ENCODE data around the gene PCGF2. TPM values are rescaled to one million over a fixed set of nuclear protein-coding genes. Genes with fewer than 3 reads are reported as not detected.

The PCGF2 gene
- total and polyA plus RNA-seq, 3 donors from 2014 or later, result 8.1 to 21.2 (median 20.9) TPM

DNA sequence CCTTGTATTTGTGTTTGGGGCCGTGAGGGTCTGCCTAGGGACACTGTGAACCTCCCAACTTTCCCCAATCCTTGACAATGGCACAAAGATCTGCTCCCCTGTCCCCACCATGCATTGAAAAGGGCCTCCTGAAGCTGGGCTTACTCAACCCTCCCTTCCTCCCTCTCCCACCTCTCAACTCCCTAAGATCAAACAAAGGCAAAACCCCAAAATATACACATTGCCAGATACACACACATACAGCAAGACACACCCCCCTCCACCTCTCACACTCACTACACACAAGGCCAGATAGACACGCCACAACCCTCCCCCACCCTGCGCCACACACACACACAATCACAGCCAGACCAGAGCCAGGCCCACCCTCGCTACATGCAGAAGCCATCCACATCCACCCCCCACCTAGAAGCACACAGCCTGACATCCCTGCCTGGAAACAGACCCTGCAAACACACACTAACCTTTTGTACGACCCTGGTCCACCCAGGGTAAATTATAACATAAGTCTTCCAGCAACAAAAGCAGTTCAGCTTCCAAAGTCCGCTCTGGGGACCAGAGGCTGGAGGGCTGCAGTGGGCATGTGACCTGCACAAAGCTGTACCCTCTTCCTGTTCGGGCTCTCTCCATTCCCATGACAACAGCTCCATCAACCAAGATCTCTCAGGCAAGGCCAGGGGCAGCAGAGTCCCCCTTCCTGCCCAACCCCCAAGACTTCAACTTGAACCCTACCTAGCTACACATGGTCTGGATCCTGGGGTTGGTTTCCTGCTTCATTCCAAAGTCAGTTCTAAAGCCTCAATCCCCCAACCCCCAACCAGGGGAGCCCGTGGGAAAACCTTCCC lies 1.9 kb downstream of the PCGF2 start:
- 42 to 44% methylated on average over 6 to 8 of the region's 8 CpGs for WGBS, 2 donors
- Histone ChIP-seq H3K4me3 (peak overlapping the region in 1 of 2 donors; percentile 92), H3K27me3 (no peaks in the 10 kb centered on the region), H3K27ac (peak overlapping the region in 1 of 2 donors; percentile 10), H3K4me1 (peaks cover 48% of the 10 kb centered on the region), H3K9me3 (no peaks in the 10 kb centered on the region), H3K36me3 (ENCODE audit: low read depth, missing control alignments) (no peaks in the 10 kb centered on the region)
- intact Hi-C loops (cut with DNase I; ENCODE audit: low total_unique reads), result no loop called here
- TF ChIP-seq, protein P1, sequence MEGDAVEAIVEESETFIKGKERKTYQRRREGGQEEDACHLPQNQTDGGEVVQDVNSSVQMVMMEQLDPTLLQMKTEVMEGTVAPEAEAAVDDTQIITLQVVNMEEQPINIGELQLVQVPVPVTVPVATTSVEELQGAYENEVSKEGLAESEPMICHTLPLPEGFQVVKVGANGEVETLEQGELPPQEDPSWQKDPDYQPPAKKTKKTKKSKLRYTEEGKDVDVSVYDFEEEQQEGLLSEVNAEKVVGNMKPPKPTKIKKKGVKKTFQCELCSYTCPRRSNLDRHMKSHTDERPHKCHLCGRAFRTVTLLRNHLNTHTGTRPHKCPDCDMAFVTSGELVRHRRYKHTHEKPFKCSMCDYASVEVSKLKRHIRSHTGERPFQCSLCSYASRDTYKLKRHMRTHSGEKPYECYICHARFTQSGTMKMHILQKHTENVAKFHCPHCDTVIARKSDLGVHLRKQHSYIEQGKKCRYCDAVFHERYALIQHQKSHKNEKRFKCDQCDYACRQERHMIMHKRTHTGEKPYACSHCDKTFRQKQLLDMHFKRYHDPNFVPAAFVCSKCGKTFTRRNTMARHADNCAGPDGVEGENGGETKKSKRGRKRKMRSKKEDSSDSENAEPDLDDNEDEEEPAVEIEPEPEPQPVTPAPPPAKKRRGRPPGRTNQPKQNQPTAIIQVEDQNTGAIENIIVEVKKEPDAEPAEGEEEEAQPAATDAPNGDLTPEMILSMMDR (IDR thresholded peaks at IDR 0.05), result no peak
- no peak for TF ChIP-seq POLR2A (IDR thresholded peaks at IDR 0.05)
- DNase-seq, result peak; percentile 49

DNA sequence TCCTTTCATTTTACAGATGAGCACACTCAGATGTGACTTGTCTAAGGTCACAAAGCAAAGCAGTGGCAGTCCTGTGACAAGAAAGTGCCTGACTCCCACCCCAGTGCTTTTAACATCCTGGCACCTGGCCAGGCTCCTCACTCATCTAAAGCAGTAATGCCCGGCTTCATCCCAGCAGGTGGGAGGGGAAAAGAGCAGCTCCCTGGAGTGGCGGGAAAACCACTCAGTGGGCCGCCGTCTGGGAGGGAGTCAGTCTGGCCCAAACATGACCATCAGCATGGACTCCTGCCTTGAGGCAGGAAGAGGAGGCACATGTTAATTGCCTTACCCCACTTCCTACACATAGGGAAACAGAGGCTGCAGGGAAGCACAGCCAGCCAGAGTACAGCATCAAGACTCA lies 2.6 kb downstream of the PCGF2 start:
- intact Hi-C loops (cut with DNase I; ENCODE audit: low total_unique reads), result no loop called here
- H3K4me3 ChIP-seq, result no peak overlapping the region
- no peaks in the 10 kb centered on the region for H3K27me3 ChIP-seq
- WGBS, 2 donors, result 42 to 60% methylated on average over 1 to 4 of the region's 4 CpGs
- no peaks in the 10 kb centered on the region for H3K9me3 ChIP-seq
- no peak for DNase-seq
- peaks cover 54% of the 10 kb centered on the region for H3K4me1 ChIP-seq
- H3K36me3 ChIP-seq (ENCODE audit: low read depth, missing control alignments), result no peaks in the 10 kb centered on the region
- H3K27ac ChIP-seq, result no peak overlapping the region
- TF ChIP-seq, protein P1 (IDR thresholded peaks at IDR 0.05), result no peak
- no peak for TF ChIP-seq POLR2A (IDR thresholded peaks at IDR 0.05)

DNA sequence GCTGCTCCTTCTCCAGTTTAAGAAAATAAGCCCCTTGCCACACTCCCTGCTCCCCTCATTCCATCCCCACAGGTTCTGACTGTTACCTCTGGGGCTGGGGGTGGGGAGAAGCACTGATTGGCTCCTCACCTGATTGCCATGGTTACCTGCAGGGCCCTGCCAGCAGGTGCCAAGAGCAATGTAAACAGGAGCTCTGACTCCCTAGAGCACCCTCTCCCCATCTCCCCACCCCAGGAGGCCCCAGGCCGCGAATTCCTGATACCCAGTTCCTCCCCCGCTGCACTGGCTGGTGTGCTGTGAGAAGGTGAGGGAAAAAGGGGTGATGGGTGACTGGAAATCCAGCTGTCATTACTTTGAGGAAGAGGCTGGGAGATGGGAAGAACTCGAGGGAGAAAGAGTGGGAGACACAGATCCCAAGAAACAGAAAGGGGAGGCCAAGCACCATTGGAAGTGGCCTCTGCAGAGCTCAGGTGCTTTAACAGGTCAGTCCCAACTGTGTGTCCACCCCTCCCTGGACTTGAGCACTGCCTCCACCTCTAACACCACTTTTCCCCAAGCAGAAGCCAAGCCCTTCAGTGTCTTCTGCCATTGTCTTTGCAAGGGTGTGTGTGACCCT lies 4.5 kb downstream of the PCGF2 start:
- no peak for DNase-seq
- Histone ChIP-seq H3K4me3 (no peak overlapping the region), H3K9me3 (no peaks in the 10 kb centered on the region), H3K36me3 (ENCODE audit: low read depth, missing control alignments) (no peaks in the 10 kb centered on the region), H3K27ac (no peak overlapping the region), H3K4me1 (peaks cover 46% of the 10 kb centered on the region), H3K27me3 (no peaks in the 10 kb centered on the region)
- 70 to 74% methylated on average over 4 of the region's 4 CpGs for WGBS, 2 donors
- TF ChIP-seq, protein P1 (IDR thresholded peaks at IDR 0.05), result no peak
- no peak for TF ChIP-seq POLR2A (IDR thresholded peaks at IDR 0.05)
- intact Hi-C loops (cut with DNase I; ENCODE audit: low total_unique reads), result no loop called here

DNA sequence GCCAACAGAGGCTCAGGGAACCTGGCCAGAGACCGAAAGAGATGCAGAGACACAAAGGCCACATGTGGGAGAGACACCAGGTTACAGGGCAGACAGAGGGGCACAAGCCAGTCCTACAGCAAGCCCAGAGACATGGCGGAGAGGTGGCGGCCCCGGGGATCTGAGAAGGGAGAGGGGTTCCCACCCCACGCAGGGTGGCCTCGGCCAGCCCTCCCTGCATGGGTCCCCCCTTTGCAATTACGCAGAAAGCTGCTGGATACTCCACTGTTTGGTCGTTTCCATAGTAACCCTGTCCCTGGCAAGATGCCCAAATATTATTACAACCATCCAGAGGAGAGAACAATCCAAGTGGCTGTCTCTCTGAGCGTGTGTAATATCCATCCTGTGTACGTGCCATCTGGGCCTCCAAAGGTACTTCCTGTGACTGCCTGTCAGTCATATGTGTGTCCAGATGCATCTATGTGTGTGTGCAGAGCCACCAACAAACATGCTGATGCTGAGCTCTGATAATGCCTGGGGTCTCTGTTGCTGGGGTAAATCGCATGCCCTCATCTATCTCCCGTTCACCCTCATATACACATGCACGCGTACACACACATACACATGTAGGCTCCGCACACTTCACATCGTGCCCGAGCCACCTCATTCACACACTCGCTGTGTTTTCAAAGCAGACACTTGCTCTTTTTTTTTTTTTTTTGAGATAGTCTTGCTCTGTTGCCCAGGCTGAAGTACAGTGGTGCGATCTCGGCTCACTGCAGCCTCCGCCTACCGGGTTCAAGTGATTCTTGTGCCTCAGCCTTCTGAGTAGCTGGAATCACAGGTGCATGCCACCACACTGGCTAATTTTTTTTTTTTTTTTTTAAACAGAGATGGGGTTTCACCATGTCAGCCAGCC lies 5.5 kb downstream of the PCGF2 start:
- Histone ChIP-seq H3K4me3 (no peak overlapping the region), H3K36me3 (ENCODE audit: low read depth, missing control alignments) (no peaks in the 10 kb centered on the region), H3K27me3 (no peaks in the 10 kb centered on the region), H3K27ac (peak overlapping the region in 1 of 2 donors; percentile 68), H3K9me3 (no peaks in the 10 kb centered on the region), H3K4me1 (peaks cover 43% of the 10 kb centered on the region)
- intact Hi-C loops (cut with DNase I; ENCODE audit: low total_unique reads), result no loop called here
- TF ChIP-seq POLR2A (IDR thresholded peaks at IDR 0.05), result no peak
- TF ChIP-seq, protein P1 (IDR thresholded peaks at IDR 0.05), result no peak
- DNase-seq, result peak; percentile 77
- WGBS, 2 donors, result 53 to 65% methylated on average over 13 to 22 of the region's 22 CpGs
